ENCODE data around the gene FMNL2.

GRCh38 chr2:152647552-152647951 is 312.6 kb downstream of the FMNL2 start:
- TF ChIP-seq ZNF565 (CRISPR knock-in tag; conservative IDR thresholded peaks at IDR 0.05; ENCODE audit: low read depth), result no peak
- TF ChIP-seq RARB (CRISPR knock-in tag; IDR thresholded peaks at IDR 0.05), result no peak
- no peak for TF ChIP-seq BACH2 (CRISPR knock-in tag; IDR thresholded peaks at IDR 0.05; ENCODE audit: borderline replicate concordance)
- TF ChIP-seq ZFP3 (CRISPR knock-in tag; IDR thresholded peaks at IDR 0.05), result no peak
- no peak for TF ChIP-seq OSR1 (CRISPR knock-in tag; IDR thresholded peaks at IDR 0.05)
- no peak for TF ChIP-seq ISL1 (CRISPR knock-in tag; IDR thresholded peaks at IDR 0.05)
- TF ChIP-seq ZNF70 (CRISPR knock-in tag; IDR thresholded peaks at IDR 0.05), result no peak
- TF ChIP-seq ZC3H10 (CRISPR knock-in tag; IDR thresholded peaks at IDR 0.05), result no peak
- no peak for TF ChIP-seq ZFP30 (CRISPR knock-in tag; IDR thresholded peaks at IDR 0.05)
- TF ChIP-seq SNAI2 (CRISPR knock-in tag; IDR thresholded peaks at IDR 0.05), result no peak
- TF ChIP-seq ZNF8 (CRISPR knock-in tag; IDR thresholded peaks at IDR 0.05), result no peak
- no peak for TF ChIP-seq POU6F1 (CRISPR knock-in tag; IDR thresholded peaks at IDR 0.05; ENCODE audit: borderline replicate concordance, low read depth)
